ENCODE results near the gene RTN1. TPM values are rescaled to one million over a fixed set of nuclear protein-coding genes. Genes with fewer than 3 reads are reported as not detected.

RTN1 gene
- total RNA-seq, 1 donor: 0.43 TPM

DNA sequence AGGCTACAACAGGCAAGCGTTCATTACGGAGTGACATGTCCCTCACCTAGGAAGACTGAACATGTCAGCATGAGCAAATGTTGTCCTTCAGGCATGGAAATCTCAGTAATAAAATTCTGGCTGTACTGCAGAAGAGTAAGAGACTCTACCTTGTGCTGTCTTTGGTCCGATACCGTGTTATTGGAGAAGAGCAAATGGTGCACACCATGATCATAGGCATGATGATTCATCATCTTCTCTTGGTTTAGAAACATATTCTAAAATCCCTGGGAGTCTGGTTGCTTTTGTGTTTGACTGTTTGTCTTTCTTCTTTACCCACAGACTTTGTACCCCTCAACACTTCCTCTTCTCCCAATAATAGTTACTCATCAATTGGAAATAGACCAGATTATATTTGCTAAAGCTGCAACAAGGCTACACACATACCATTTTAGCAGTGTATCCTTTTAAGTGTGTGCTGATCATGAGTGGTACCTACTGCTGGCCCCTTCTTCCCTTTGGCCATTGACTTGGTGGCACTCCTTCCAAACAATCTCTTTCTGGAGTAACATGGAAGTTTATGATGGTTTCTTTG lies 93.5 kb downstream of the RTN1 start:
- H3K4me3 ChIP-seq (ENCODE audit: low read depth, low read length): no peak overlapping the region
- TF ChIP-seq CTCF (IDR thresholded peaks at IDR 0.05; ENCODE audit: insufficient read depth, low read depth, low read length): no peak
- DNase-seq (ENCODE audit: low read depth): no peak

- H3K4me3 ChIP-seq (ENCODE audit: low read depth, low read length): no peak overlapping the region
- DNase-seq (ENCODE audit: low read depth): no peak
- TF ChIP-seq CTCF (IDR thresholded peaks at IDR 0.05; ENCODE audit: insufficient read depth, low read depth, low read length): no peak
Observed at GRCh38 chr14:59776468-59776867, 94.1 kb downstream of the RTN1 start.

GRCh38 chr14:59772233-59772632 lies 98.3 kb downstream of the RTN1 start:
- no peak overlapping the region for H3K4me3 ChIP-seq (ENCODE audit: low read depth, low read length)
- TF ChIP-seq CTCF (IDR thresholded peaks at IDR 0.05; ENCODE audit: insufficient read depth, low read depth, low read length): no peak
- DNase-seq (ENCODE audit: low read depth): no peak

DNA sequence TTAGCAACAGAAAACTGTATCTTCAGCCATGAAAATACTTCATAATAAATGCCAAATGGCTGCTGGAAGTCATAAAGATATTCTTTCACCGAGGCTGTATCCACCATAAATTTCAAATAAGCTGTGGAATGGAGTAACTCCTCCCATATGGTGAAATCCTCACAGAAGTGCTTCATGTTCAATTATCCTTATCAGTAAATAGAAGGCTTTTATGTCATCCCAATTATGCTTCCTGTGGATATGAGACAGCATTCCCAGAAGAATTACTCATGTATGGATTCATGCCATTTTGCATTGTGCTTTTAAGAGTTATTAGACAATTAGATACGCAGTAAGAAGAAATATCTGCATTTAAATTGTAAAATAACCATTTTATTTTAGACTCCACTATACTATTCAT lies 99.0 kb downstream of the RTN1 start:
- no peak for TF ChIP-seq CTCF (IDR thresholded peaks at IDR 0.05; ENCODE audit: insufficient read depth, low read depth, low read length)
- peak; percentile 79 for DNase-seq (ENCODE audit: low read depth)
- no peak overlapping the region for H3K4me3 ChIP-seq (ENCODE audit: low read depth, low read length)

DNA sequence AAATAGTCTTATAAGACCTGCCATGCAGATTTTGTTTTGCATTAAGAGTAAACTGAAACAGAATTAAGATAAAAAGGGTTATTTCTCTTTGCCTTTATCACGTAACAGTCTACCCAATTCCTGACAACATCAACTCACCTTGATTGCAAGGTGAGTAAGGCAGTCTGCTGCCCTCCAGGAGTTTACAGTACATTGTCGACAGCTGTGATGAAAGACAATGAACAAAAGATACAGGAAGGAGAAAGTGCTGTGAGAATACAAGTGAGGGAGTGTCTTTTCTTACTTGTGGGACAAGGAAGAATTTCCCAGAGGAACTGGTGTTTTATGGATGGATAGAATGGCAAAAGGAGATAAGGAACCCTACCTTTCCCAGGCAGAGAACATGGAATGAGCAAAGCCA lies 101.0 kb downstream of the RTN1 start:
- DNase-seq (ENCODE audit: low read depth): no peak
- TF ChIP-seq CTCF (IDR thresholded peaks at IDR 0.05; ENCODE audit: insufficient read depth, low read depth, low read length): no peak
- no peak overlapping the region for H3K4me3 ChIP-seq (ENCODE audit: low read depth, low read length)

DNA sequence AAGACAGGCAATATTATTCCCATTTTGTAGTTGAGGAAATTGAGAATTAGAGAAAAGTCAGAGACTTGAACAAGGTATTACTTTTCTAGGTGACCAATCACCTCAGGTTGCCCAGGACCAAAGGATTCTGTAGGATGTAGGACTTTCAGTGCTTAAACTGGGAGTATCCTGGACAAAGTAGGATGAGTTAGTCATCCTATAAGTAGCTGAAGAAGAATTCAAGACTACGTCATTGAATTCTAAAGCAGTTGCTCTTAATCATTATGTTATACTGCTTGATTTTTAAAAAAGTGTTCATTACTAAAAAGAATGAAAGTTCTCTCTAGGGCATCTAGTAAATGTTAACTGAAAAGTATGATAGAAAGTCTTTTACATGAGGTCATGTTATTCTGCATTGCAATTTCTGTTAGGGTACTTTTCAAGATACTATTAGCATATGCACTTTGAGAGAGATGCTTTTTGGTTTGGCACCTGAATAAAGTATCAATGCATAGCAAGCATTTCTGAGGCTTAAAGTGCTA lies 101.7 kb downstream of the RTN1 start:
- TF ChIP-seq CTCF (IDR thresholded peaks at IDR 0.05; ENCODE audit: insufficient read depth, low read depth, low read length): no peak
- no peak for DNase-seq (ENCODE audit: low read depth)
- no peak overlapping the region for H3K4me3 ChIP-seq (ENCODE audit: low read depth, low read length)

DNA sequence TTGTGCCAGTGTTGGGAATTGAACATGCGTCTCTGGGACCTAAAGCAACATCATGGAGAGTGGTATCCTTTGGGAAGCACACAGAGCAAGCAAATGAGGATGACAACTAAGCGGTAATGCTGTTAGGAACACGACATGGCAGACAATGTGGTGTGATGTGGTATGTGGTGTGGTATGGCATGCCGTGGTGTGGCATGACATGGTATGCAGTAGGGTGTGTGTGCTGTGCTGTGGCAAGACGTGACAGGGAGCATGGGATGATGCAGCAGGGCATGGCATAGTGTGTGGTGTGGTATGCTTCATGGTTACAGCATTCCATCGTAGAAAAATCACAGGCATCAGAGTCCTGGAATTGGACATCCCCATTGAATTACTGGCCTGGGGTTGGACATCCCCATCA lies 108.7 kb downstream of the RTN1 start:
- no peak for DNase-seq (ENCODE audit: low read depth)
- no peak overlapping the region for H3K4me3 ChIP-seq (ENCODE audit: low read depth, low read length)
- no peak for TF ChIP-seq CTCF (IDR thresholded peaks at IDR 0.05; ENCODE audit: insufficient read depth, low read depth, low read length)
